Astrocyte (in vitro differentiated cells and primary cell): ENCODE results near the gene SMIM12. TPM values are rescaled to one million over a fixed set of nuclear protein-coding genes. Genes with fewer than 3 reads are reported as not detected.

Source experiments
- DNase-seq: peaks from one replicate; pipeline ENCODE4 v3.0.0-alpha.2; 2010; ENCODE audit warnings: low read depth
- FAIRE-seq: peaks from 2 replicates; lab custom pipeline; 2011; peaks lifted over from hg19 to GRCh38; lab: Jason Lieb, UNC
- H2AFZ ChIP-seq: 2 replicates; pipeline ENCODE4 v1.6.0; 2012; ENCODE audit warnings: low read depth, low read length, inconsistent platforms
- H3K27ac ChIP-seq: 2 replicates; pipeline ENCODE4 v1.5.1; 2011; ENCODE audit warnings: low read depth, low read length, inconsistent platforms
- H3K27me3 ChIP-seq: 2 replicates; pipeline ENCODE4 v1.6.0; 2011; ENCODE audit warnings: low read length, inconsistent platforms; ENCODE audit not compliant: insufficient read depth
- H3K36me3 ChIP-seq: 2 replicates; pipeline ENCODE4 v1.5.1; 2011; ENCODE audit warnings: low read length, inconsistent platforms; ENCODE audit not compliant: insufficient read depth
- H3K4me1 ChIP-seq: 2 replicates; pipeline ENCODE4 v1.5.1; 2011; ENCODE audit warnings: low read length, inconsistent platforms; ENCODE audit not compliant: insufficient read depth
- H3K4me2 ChIP-seq: 2 replicates; pipeline ENCODE4 v1.6.0; 2012; ENCODE audit warnings: low read length, inconsistent platforms
- H3K4me3 ChIP-seq: 2 replicates; pipeline ENCODE4 v1.5.1; 2011; ENCODE audit warnings: low read depth, mild to moderate bottlenecking, low read length, inconsistent platforms; ENCODE audit not compliant: insufficient read depth
- H3K79me2 ChIP-seq: 2 replicates; pipeline ENCODE4 v1.6.0; 2012; ENCODE audit warnings: mild to moderate bottlenecking, low read length, inconsistent platforms; ENCODE audit not compliant: insufficient read depth
- H3K9ac ChIP-seq: 2 replicates; pipeline ENCODE4 v1.6.0; 2012; ENCODE audit warnings: mild to moderate bottlenecking, low read length, inconsistent platforms
- H3K9me3 ChIP-seq: 2 replicates; pipeline ENCODE4 v1.5.1; 2012; ENCODE audit warnings: low read depth, mild to moderate bottlenecking, low read length, inconsistent platforms; ENCODE audit not compliant: insufficient read depth
- H4K20me1 ChIP-seq: 2 replicates; pipeline ENCODE4 v1.6.0; 2012; ENCODE audit warnings: low read length, inconsistent platforms; ENCODE audit not compliant: insufficient read depth
- H3K27ac Mint-ChIP-seq: one replicate; pipeline ENCODE4 v1.8.0; 2021; ENCODE audit warnings: mild to moderate bottlenecking, mixed read lengths; ENCODE audit not compliant: unreplicated experiment
- H3K27me3 Mint-ChIP-seq: one replicate; pipeline ENCODE4 v1.8.0; 2021; ENCODE audit warnings: low read depth, mixed read lengths; ENCODE audit not compliant: unreplicated experiment
- H3K36me3 Mint-ChIP-seq: one replicate; pipeline ENCODE4 v1.8.0; 2021; ENCODE audit warnings: low read depth, mixed read lengths; ENCODE audit not compliant: unreplicated experiment
- H3K4me1 Mint-ChIP-seq: one replicate; pipeline ENCODE4 v1.8.0; 2021; ENCODE audit warnings: low read depth, mixed read lengths; ENCODE audit not compliant: unreplicated experiment
- H3K4me3 Mint-ChIP-seq: one replicate; pipeline ENCODE4 v1.8.0; 2021; ENCODE audit warnings: mild to moderate bottlenecking, moderate library complexity, mixed read lengths; ENCODE audit not compliant: unreplicated experiment
- H3K9me3 Mint-ChIP-seq: one replicate; pipeline ENCODE4 v1.8.0; 2021; ENCODE audit warnings: mild to moderate bottlenecking, mixed read lengths; ENCODE audit not compliant: unreplicated experiment
- EZH2 ChIP-seq: IDR thresholded peaks from 2 replicates; pipeline ENCODE4 v1.6.1; 2012; ENCODE audit warnings: mild to moderate bottlenecking, low read length, inconsistent platforms; ENCODE audit not compliant: insufficient read depth
- total RNA-seq: library from RNA; stranded (reverse); gene quantifications from 2 replicates; pipeline ENCODE4 v1.2.1, GENCODE V29; 2021
- TF ChIP-seq, protein P1 (sequence below): IDR thresholded peaks from 2 replicates; pipeline ENCODE4 v1.5.1; 2011; ENCODE audit warnings: low read depth, mild to moderate bottlenecking, inconsistent platforms, low read length, moderate library complexity; ENCODE audit not compliant: insufficient read depth

Gene SMIM12
- total RNA-seq, 1 donor from 2014 or later = 43.6 TPM

DNA sequence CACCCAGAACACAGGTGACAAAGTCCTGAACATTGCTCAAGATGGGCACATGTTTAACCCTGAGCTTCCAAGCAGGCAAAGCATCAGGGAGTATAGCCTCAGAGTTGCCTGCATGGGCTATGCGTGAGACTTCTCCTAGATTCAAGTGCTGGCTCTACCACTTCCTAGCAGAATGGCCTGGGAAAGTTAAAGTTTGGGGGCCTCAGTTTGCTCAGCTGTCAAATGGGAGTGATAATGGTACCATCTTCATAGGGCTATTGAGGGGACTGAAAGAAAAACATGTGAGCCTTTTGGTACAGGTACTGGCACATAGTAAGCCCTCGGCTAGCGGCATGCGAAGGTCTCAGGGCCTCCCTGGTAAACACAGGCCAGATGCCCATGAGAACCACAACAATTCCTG, 28.0 kb upstream of the SMIM12 start:
- H3K4me1 ChIP-seq = no peaks in the 10 kb centered on the region
- FAIRE-seq (no peak), DNase-seq (no peak)
- no peak overlapping the region for H3K27ac Mint-ChIP-seq
- H3K27ac ChIP-seq = no peak overlapping the region
- TF ChIP-seq, protein P1, sequence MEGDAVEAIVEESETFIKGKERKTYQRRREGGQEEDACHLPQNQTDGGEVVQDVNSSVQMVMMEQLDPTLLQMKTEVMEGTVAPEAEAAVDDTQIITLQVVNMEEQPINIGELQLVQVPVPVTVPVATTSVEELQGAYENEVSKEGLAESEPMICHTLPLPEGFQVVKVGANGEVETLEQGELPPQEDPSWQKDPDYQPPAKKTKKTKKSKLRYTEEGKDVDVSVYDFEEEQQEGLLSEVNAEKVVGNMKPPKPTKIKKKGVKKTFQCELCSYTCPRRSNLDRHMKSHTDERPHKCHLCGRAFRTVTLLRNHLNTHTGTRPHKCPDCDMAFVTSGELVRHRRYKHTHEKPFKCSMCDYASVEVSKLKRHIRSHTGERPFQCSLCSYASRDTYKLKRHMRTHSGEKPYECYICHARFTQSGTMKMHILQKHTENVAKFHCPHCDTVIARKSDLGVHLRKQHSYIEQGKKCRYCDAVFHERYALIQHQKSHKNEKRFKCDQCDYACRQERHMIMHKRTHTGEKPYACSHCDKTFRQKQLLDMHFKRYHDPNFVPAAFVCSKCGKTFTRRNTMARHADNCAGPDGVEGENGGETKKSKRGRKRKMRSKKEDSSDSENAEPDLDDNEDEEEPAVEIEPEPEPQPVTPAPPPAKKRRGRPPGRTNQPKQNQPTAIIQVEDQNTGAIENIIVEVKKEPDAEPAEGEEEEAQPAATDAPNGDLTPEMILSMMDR = no peak
- no peak for TF ChIP-seq EZH2
- no peaks in the 10 kb centered on the region for H3K9me3 ChIP-seq
- no peaks in the 10 kb centered on the region for H3K4me1 Mint-ChIP-seq
- peaks cover 26% of the 10 kb centered on the region for H3K27me3 ChIP-seq
- H3K79me2 ChIP-seq = no peaks in the 10 kb centered on the region
- H3K27me3 Mint-ChIP-seq = peaks cover 44% of the 10 kb centered on the region
- H3K9ac ChIP-seq = no peak overlapping the region
- no peaks in the 10 kb centered on the region for H3K36me3 ChIP-seq
- H3K9me3 Mint-ChIP-seq = peaks cover 11% of the 10 kb centered on the region
- no peak overlapping the region for H3K4me3 Mint-ChIP-seq
- H4K20me1 ChIP-seq = no peaks in the 10 kb centered on the region
- no peaks in the 10 kb centered on the region for H3K36me3 Mint-ChIP-seq
- no peak overlapping the region for H2AFZ ChIP-seq
- no peak overlapping the region for H3K4me3 ChIP-seq
- no peak overlapping the region for H3K4me2 ChIP-seq

DNA sequence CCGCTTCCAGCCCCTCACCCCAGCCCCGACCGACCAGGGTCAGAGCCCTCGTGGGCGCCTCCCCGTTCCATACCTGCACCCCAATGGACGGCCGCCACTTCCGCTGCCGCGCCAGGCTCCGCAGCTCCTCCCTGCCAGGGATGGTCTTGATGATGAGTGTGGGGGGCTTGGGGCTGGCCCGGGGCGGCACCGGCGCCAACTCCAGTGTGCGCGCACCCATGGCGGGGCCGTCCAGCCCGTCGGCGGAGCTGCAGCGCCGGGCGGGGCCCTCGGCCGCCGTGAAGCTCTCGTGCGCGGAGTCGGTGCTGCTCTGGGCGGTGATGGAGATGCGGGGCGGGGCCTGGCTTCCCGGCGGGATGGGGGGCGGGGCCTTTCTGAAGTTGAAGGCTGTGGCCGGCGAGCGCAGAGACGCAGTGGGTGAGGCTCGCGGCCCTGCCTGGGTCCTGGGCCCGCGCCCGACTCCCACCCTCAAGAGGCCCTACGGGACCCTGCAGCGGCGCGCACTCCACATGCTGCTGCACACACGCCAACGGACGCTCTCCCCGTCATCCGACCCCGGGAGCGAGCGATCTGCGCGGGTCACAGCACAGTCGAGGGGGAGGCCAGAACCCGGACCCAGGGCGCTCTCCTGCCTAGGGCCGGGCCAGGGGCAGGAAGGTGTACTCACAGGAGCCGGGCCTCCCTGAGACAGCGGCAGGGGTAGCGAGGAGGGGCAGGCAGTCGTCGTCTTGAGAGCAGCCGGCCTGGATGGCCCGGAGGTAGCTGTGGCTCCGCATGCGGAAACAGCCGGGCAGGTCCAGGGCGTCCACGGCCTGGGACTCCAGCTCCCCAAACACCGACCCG, 26.1 kb upstream of the SMIM12 start:
- Mint-ChIP-seq H3K9me3 (peaks cover 4% of the 10 kb centered on the region), H3K4me3 (no peak overlapping the region), H3K27me3 (peaks cover 46% of the 10 kb centered on the region), H3K36me3 (no peaks in the 10 kb centered on the region), H3K27ac (no peak overlapping the region), H3K4me1 (no peaks in the 10 kb centered on the region)
- peak; percentile 2 for DNase-seq
- Histone ChIP-seq H3K36me3 (no peaks in the 10 kb centered on the region), H3K27me3 (peaks cover 28% of the 10 kb centered on the region), H2AFZ (peak overlapping the region; percentile 90), H3K4me2 (peak overlapping the region; percentile 81), H3K79me2 (no peaks in the 10 kb centered on the region), H3K4me1 (no peaks in the 10 kb centered on the region), H3K9ac (no peak overlapping the region), H3K27ac (no peak overlapping the region), H3K4me3 (peak overlapping the region; percentile 37), H3K9me3 (no peaks in the 10 kb centered on the region), H4K20me1 (no peaks in the 10 kb centered on the region)
- peak; percentile 43 for TF ChIP-seq EZH2
- TF ChIP-seq, protein P1 = no peak
- no peak for FAIRE-seq

DNA sequence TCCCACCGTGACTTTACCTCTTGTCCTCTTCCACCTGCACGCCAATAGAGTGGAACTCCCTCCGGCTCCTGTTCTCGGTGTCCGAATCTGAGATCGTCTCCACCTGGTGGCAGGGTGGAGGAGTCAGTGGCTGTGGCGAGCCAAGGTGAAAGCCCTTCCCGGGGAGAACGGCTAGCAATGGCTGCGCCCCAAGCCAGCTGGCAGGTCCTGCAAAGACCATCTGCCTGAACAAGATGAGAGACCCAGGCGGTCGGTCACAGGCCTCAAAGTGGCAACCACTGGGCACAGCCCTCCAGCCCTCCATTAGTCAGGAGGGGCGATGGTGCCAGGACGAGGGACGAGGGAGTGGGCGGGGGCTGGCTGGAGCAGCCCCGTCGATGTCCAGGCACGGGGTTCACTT, 25.4 kb upstream of the SMIM12 start:
- no peak for DNase-seq
- peak overlapping the region; percentile 81 for H3K4me2 ChIP-seq
- peaks cover 28% of the 10 kb centered on the region for H3K27me3 ChIP-seq
- no peaks in the 10 kb centered on the region for H4K20me1 ChIP-seq
- H3K9me3 Mint-ChIP-seq = peaks cover 4% of the 10 kb centered on the region
- no peak overlapping the region for H3K4me3 ChIP-seq
- H3K36me3 ChIP-seq = no peaks in the 10 kb centered on the region
- H3K9ac ChIP-seq = no peak overlapping the region
- TF ChIP-seq EZH2 = no peak
- TF ChIP-seq, protein P1 = no peak
- no peak for FAIRE-seq
- peak overlapping the region; percentile 63 for H2AFZ ChIP-seq
- H3K9me3 ChIP-seq = no peaks in the 10 kb centered on the region
- H3K79me2 ChIP-seq = no peaks in the 10 kb centered on the region
- H3K27ac ChIP-seq = no peak overlapping the region
- no peaks in the 10 kb centered on the region for H3K4me1 Mint-ChIP-seq
- H3K27ac Mint-ChIP-seq = no peak overlapping the region
- peak overlapping the region; percentile 27 for H3K4me3 Mint-ChIP-seq
- no peaks in the 10 kb centered on the region for H3K4me1 ChIP-seq
- peaks cover 47% of the 10 kb centered on the region for H3K27me3 Mint-ChIP-seq
- H3K36me3 Mint-ChIP-seq = no peaks in the 10 kb centered on the region
